GM19328 (cell line): ENCODE results near the gene PLCB1.
"Not testable (repeated sequence)": the region's sequence is repeated elsewhere in the genome, so short reads cannot be mapped to it uniquely, and the experiment has no call there.

Experiments used
- ATAC-seq: cut with Tn5 transposase; IDR thresholded peaks from one replicate; pipeline ENCODE4 v1.9.1; 2021; ENCODE audit warnings: mild to moderate bottlenecking, moderate library complexity; ENCODE audit not compliant: unreplicated experiment

PLCB1 gene

DNA sequence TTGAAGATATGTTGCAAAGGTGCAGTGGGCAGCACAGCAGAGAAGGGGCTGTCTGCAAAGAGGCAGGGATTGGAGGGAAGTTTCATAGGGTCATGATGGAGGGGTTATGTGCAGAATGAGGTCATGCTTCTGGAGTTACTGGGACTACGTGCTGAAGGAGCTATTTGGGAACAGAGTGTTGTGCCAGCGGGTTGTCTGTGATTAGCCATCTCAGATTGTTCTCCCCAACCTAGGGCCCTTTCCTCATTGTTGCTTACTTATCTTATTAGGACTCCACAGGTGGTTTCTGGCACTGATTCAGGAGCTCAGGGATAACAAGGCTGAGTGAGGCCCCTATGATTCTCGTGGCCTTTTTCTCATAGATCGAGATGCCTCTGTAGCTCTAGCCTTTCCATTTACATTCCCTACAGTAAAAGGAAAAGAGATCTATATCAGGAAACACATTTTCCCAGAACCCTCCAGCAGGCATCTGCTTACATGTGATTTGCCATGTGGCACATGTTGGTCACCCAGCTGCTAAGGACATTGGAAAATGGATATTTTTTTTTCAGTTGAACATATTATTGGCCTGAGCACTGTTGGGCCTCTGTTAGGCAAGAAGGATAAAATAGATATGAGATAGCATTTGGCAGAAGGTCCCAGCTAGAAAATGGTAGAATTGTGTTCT lies 507.2 kb downstream of the PLCB1 start:
- ATAC-seq = no peak

- ATAC-seq = no peak
Measured at GRCh38 chr20:8640461-8640860, 508.4 kb downstream of the PLCB1 start.

- no peak for ATAC-seq
Measured at GRCh38 chr20:8642247-8642646, 510.2 kb downstream of the PLCB1 start.

DNA sequence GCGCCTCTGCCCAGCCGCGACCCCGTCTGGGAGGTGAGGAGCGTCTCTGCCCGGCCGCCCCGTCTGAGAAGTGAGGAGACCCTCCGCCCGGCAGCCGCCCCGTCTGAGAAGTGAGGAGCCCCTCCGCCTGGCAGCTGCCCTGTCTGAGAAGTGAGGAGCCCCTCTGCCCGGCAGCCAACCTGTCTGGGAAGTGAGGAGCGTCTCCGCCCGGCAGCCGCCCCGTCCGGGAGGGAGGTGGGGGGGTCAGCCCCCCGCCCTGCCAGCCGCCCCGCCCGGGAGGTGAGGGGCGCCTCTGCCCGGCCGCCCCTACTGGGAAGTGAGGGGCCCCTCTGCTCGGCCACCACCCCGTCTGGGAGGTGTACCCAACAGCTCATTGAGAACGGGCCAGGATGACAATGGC lies 512.4 kb downstream of the PLCB1 start:
- not testable (repeated sequence) for ATAC-seq

DNA sequence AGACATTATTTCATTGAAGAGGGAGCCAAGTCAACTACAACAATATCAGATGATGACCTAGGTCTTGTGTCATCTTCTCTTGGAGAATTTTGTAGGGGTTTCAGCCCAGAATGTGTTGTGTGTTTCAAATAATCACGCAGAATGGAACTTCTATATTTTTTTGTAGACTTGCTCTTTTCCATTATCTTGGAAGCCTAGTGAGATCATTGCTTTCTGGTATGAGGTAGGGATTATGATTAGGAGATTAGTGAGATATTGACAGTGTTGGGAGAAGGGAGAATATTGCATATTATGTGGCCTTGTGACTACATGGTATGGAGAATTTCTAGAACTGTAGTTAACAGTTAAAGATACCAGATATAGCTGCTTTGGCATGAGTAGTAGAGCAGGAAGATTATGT lies 513.3 kb downstream of the PLCB1 start:
- ATAC-seq = no peak

GRCh38 chr20:8646033-8646441 lies 514.0 kb downstream of the PLCB1 start:
- no peak for ATAC-seq

GRCh38 chr20:8646716-8647115 lies 514.6 kb downstream of the PLCB1 start:
- ATAC-seq = no peak

DNA sequence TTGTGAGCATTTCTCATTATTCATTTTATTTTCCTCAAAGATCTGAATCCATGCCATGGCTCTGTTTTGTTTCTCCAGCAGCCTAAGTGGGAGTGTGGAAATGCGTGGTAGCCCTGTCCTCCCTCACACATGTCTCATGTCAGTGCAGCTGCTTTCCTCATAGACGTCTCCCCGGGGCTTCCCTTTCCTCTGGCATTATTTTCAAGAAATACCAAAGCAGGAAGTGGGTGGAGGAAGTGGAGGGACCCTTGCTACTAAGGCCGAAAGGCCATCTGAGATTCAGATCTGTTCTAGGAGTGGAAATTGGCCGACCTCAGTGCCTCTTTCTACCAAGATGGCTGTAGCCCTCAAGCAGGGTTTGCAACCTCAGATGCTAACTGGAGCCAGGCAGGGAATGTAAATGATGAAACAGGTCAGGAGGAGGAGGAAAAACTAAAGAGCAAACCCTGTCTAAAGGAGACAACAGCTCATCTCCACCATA lies 515.9 kb downstream of the PLCB1 start:
- ATAC-seq = no peak

- no peak for ATAC-seq
Measured at GRCh38 chr20:8648466-8648865, 516.4 kb downstream of the PLCB1 start.

- ATAC-seq = no peak
Measured at GRCh38 chr20:8652396-8652795, 520.3 kb downstream of the PLCB1 start.

GRCh38 chr20:8654486-8654885 lies 522.4 kb downstream of the PLCB1 start:
- no peak for ATAC-seq

- no peak for ATAC-seq
Measured at GRCh38 chr20:8656335-8656734, 524.3 kb downstream of the PLCB1 start.

GRCh38 chr20:8657664-8658063 lies 525.6 kb downstream of the PLCB1 start:
- ATAC-seq = no peak

DNA sequence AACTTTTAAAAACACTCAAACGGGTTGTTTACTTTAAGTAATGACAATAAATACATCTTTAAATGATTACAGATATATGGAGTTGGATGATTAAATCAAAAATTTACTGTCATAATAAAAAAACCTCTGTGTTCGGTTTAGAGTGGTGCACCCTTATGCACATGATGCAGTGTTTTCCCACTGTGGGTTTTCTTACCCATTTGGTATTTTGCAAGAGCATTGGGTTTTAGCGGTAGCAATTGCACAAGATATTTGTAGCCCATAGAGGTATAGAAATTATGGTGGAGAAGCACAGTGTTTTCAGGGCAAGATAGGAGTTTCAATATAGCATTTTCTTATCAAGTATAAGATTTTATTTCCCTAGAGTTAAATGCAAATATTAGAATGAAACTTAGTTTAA lies 526.0 kb downstream of the PLCB1 start:
- ATAC-seq = no peak

GRCh38 chr20:8661229-8661952 lies 529.3 kb downstream of the PLCB1 start:
- ATAC-seq = no peak

- ATAC-seq = no peak
Measured at GRCh38 chr20:8662433-8662954, 530.4 kb downstream of the PLCB1 start.

- ATAC-seq = no peak
Measured at GRCh38 chr20:8663424-8663823, 531.4 kb downstream of the PLCB1 start.

GRCh38 chr20:8664778-8665177 lies 532.7 kb downstream of the PLCB1 start:
- ATAC-seq = no peak

DNA sequence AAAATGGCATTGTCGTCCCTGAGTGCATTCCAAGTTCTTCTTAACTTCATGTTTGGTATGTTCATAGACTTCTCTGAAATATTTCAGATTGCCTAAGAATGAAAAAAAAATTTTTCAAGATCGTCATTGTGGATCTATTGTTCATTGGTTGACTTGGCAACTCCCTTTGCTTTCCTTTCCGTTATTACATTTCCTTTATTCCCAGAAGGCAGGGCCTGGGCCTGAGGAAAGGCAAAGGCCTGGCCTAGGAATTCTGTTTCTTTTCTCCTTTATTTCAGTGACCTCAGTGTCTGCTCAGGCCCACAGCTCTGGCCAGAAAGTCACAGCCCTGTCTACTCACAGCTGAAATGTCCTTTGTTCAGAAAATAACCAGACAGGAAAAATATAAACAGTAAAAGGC lies 535.2 kb downstream of the PLCB1 start:
- no peak for ATAC-seq

GRCh38 chr20:8670207-8670892 lies 538.3 kb downstream of the PLCB1 start:
- no peak for ATAC-seq

GRCh38 chr20:8670893-8671215 lies 538.8 kb downstream of the PLCB1 start:
- ATAC-seq = no peak
